HPDE6-E6E7 (cell line): ENCODE results near the gene IQGAP2.

Experiments used
- DNase-seq: peaks from one replicate; pipeline ENCODE4 v3.0.0; 2011; ENCODE audit warnings: missing footprints; ENCODE audit errors: extremely low spot score

Gene IQGAP2

GRCh38 chr5:76477571-76477970 lies 74.5 kb downstream of the IQGAP2 start:
- no peak for DNase-seq

- no peak for DNase-seq
Observed at GRCh38 chr5:76479281-76479680, 76.2 kb downstream of the IQGAP2 start.

GRCh38 chr5:76479973-76480667 lies 77.0 kb downstream of the IQGAP2 start:
- no peak for DNase-seq

GRCh38 chr5:76482984-76483383 lies 79.9 kb downstream of the IQGAP2 start:
- DNase-seq: no peak

- no peak for DNase-seq
Observed at GRCh38 chr5:76483433-76483832, 80.3 kb downstream of the IQGAP2 start.

GRCh38 chr5:76483881-76484280 lies 80.8 kb downstream of the IQGAP2 start:
- DNase-seq: no peak

- no peak for DNase-seq
Observed at GRCh38 chr5:76485511-76485910, 82.4 kb downstream of the IQGAP2 start.

GRCh38 chr5:76487386-76487785 lies 84.3 kb downstream of the IQGAP2 start:
- no peak for DNase-seq

- no peak for DNase-seq
Observed at GRCh38 chr5:76487821-76488220, 84.7 kb downstream of the IQGAP2 start.

GRCh38 chr5:76488969-76489368 lies 85.9 kb downstream of the IQGAP2 start:
- DNase-seq: no peak

GRCh38 chr5:76489877-76490688 lies 87.0 kb downstream of the IQGAP2 start:
- DNase-seq: no peak

GRCh38 chr5:76490960-76491359 lies 87.9 kb downstream of the IQGAP2 start:
- DNase-seq: no peak

GRCh38 chr5:76492819-76493189 lies 89.7 kb downstream of the IQGAP2 start:
- DNase-seq: no peak

- no peak for DNase-seq
Observed at GRCh38 chr5:76493190-76493837, 90.2 kb downstream of the IQGAP2 start.

- DNase-seq: no peak
Observed at GRCh38 chr5:76494201-76494600, 91.1 kb downstream of the IQGAP2 start.

GRCh38 chr5:76495870-76496269 lies 92.8 kb downstream of the IQGAP2 start:
- no peak for DNase-seq

GRCh38 chr5:76497065-76497460 lies 94.0 kb downstream of the IQGAP2 start:
- no peak for DNase-seq

GRCh38 chr5:76497986-76498717 lies 95.1 kb downstream of the IQGAP2 start:
- no peak for DNase-seq

GRCh38 chr5:76499507-76500161 lies 96.5 kb downstream of the IQGAP2 start:
- no peak for DNase-seq

- DNase-seq: no peak
Observed at GRCh38 chr5:76500633-76501393, 97.7 kb downstream of the IQGAP2 start.

- DNase-seq: no peak
Observed at GRCh38 chr5:76503929-76504328, 100.8 kb downstream of the IQGAP2 start.
